ENCODE results near the gene KCNJ18. TPM values are rescaled to one million over a fixed set of nuclear protein-coding genes. Genes with fewer than 3 reads are reported as not detected.
"Not testable (repeated sequence)": the region's sequence is repeated elsewhere in the genome, so short reads cannot be mapped to it uniquely, and the experiment has no call there.

Gene KCNJ18
- polyA plus RNA-seq, 2 of the 4 experiments (the other 2 are of a cell fraction) = not detected

DNA sequence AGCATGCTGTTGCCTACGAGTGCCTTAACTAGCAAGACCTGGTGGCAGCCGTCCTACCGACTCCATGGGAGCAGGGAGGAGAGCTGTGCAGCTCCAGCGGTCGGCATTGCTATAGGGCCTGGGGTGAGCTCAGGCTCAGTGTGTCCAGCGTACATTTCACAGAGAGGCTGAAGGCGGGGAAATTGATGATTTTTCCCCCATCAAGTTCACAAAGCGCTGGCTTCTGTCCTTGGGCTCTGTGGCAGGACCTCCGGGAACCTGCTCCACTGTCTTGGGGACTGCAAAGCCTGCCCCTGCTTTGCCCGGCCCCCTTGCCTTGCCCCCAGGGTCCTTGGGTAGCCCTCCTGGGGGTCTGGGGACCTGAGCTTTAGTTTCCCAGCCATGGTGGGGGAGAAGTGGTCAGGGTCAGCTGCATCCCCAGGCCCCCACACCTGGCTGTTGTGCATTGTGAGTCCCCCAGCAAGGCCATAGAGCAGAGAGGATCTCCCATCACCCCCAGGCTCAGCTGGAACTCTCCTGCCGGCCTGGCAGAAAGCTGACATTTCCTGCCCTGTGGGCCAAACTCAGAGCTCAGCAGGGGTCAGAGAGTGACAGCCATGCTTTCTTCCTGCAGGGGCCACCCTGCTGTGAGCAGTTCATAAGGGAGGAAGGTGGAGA is 3.9 kb upstream of the KCNJ18 start:
- Histone ChIP-seq H3K9me3 (0 out of 3 replicates have a peak, but pooled peaks cover 3% of the 10 kb centered on the region), H3K27ac (no peak overlapping the region), H3K4me3 (no peak overlapping the region), H3K4me2 (no peak overlapping the region), H3K4me1 (no peaks in the 10 kb centered on the region)
- ATAC-seq = no peak
- TF ChIP-seq JUN (IDR thresholded peaks at IDR 0.05) (no peak), KDM1A (IDR thresholded peaks at IDR 0.05; ENCODE audit: low read depth) (no peak), HOXA7 (CRISPR knock-in tag; IDR thresholded peaks at IDR 0.05) (no peak), POLR2AphosphoS2 (conservative IDR thresholded peaks at IDR 0.05; ENCODE audit: low read length) (no peak), NR3C1 (IDR thresholded peaks at IDR 0.05) (no peak), EHF (CRISPR knock-in tag; IDR thresholded peaks at IDR 0.05) (no peak), ZFP36 (IDR thresholded peaks at IDR 0.05; ENCODE audit: borderline replicate concordance, partially characterized antibody) (no peak), HEYL (CRISPR knock-in tag; IDR thresholded peaks at IDR 0.05) (no peak), TP53 (CRISPR knock-in tag; IDR thresholded peaks at IDR 0.05) (no peak), EP300 (IDR thresholded peaks at IDR 0.05) (no peak)
- TF ChIP-seq, protein P1, sequence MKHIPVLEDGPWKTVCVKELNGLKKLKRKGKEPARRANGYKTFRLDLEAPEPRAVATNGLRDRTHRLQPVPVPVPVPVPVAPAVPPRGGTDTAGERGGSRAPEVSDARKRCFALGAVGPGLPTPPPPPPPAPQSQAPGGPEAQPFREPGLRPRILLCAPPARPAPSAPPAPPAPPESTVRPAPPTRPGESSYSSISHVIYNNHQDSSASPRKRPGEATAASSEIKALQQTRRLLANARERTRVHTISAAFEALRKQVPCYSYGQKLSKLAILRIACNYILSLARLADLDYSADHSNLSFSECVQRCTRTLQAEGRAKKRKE (CRISPR knock-in tag; IDR thresholded peaks at IDR 0.05; ENCODE audit: low read depth) = no peak
- TF ChIP-seq, protein P2, sequence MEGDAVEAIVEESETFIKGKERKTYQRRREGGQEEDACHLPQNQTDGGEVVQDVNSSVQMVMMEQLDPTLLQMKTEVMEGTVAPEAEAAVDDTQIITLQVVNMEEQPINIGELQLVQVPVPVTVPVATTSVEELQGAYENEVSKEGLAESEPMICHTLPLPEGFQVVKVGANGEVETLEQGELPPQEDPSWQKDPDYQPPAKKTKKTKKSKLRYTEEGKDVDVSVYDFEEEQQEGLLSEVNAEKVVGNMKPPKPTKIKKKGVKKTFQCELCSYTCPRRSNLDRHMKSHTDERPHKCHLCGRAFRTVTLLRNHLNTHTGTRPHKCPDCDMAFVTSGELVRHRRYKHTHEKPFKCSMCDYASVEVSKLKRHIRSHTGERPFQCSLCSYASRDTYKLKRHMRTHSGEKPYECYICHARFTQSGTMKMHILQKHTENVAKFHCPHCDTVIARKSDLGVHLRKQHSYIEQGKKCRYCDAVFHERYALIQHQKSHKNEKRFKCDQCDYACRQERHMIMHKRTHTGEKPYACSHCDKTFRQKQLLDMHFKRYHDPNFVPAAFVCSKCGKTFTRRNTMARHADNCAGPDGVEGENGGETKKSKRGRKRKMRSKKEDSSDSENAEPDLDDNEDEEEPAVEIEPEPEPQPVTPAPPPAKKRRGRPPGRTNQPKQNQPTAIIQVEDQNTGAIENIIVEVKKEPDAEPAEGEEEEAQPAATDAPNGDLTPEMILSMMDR (IDR thresholded peaks at IDR 0.05) = no peak
- TF ChIP-seq, protein P3, sequence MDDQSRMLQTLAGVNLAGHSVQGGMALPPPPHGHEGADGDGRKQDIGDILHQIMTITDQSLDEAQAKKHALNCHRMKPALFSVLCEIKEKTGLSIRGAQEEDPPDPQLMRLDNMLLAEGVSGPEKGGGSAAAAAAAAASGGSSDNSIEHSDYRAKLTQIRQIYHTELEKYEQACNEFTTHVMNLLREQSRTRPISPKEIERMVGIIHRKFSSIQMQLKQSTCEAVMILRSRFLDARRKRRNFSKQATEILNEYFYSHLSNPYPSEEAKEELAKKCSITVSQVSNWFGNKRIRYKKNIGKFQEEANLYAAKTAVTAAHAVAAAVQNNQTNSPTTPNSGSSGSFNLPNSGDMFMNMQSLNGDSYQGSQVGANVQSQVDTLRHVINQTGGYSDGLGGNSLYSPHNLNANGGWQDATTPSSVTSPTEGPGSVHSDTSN (IDR thresholded peaks at IDR 0.05) = no peak
- TF ChIP-seq, protein P4, sequence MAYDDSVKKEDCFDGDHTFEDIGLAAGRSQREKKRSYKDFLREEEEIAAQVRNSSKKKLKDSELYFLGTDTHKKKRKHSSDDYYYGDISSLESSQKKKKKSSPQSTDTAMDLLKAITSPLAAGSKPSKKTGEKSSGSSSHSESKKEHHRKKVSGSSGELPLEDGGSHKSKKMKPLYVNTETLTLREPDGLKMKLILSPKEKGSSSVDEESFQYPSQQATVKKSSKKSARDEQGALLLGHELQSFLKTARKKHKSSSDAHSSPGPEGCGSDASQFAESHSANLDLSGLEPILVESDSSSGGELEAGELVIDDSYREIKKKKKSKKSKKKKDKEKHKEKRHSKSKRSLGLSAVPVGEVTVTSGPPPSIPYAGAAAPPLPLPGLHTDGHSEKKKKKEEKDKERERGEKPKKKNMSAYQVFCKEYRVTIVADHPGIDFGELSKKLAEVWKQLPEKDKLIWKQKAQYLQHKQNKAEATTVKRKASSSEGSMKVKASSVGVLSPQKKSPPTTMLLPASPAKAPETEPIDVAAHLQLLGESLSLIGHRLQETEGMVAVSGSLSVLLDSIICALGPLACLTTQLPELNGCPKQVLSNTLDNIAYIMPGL (CRISPR knock-in tag; IDR thresholded peaks at IDR 0.05; ENCODE audit: borderline replicate concordance) = no peak
- WGBS (ENCODE audit: missing lambda C conversion rate) = 60% methylated on average over 11 of the region's 11 CpGs
- no peak for FAIRE-seq
- CTCF ChIA-PET = no interaction called here
- POLR2A ChIA-PET = no interaction called here
- no peak for DNase-seq (ENCODE audit: low read depth in 1 of 2, low spot score in 1 of 2)

DNA sequence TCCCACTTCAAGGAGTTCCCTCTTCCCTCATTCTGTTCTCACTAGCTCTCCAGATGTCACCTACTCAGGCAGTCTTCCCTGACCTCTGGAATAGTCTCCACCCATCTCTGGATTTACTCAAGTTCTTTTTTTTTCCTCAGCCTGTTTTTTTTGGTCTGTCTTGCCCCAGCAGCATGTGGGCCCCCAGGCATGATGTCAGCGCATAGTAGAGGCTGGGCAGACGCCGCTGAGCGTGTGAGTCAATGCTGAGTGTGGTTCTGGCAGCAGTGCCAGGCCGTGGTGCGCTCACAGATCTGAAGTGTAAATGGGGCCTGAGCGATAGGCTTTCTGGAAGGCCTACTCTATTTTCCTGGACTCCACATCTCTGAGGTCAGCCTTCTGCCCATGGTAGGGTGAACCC is 2.7 kb upstream of the KCNJ18 start:
- TF ChIP-seq, protein P5, sequence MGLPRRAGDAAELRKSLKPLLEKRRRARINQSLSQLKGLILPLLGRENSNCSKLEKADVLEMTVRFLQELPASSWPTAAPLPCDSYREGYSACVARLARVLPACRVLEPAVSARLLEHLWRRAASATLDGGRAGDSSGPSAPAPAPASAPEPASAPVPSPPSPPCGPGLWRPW (IDR thresholded peaks at IDR 0.05) = no peak
- TF ChIP-seq PHF8 (IDR thresholded peaks at IDR 0.05; ENCODE audit: borderline replicate concordance, low read depth) (no peak), FOSB (CRISPR knock-in tag; IDR thresholded peaks at IDR 0.05) (no peak), NPAS2 (CRISPR knock-in tag; IDR thresholded peaks at IDR 0.05; ENCODE audit: borderline replicate concordance) (no peak)
- TF ChIP-seq, protein P3 (IDR thresholded peaks at IDR 0.05) = no peak
- TF ChIP-seq, protein P6, sequence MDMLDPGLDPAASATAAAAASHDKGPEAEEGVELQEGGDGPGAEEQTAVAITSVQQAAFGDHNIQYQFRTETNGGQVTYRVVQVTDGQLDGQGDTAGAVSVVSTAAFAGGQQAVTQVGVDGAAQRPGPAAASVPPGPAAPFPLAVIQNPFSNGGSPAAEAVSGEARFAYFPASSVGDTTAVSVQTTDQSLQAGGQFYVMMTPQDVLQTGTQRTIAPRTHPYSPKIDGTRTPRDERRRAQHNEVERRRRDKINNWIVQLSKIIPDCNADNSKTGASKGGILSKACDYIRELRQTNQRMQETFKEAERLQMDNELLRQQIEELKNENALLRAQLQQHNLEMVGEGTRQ (IDR thresholded peaks at IDR 0.05) = no peak
- TF ChIP-seq, protein P7, sequence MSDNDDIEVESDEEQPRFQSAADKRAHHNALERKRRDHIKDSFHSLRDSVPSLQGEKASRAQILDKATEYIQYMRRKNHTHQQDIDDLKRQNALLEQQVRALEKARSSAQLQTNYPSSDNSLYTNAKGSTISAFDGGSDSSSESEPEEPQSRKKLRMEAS (IDR thresholded peaks at IDR 0.05) = peak; percentile 64
- ATAC-seq (peak; percentile 60 to 84), FAIRE-seq (no peak), DNase-seq (ENCODE audit: low read depth in 1 of 2, low spot score in 1 of 2) (peak; percentile 21 to 68)
- no peak overlapping the region for H3K27ac ChIP-seq
- H3K9me3 ChIP-seq = 0 out of 3 replicates have a peak, but pooled peaks cover 3% of the 10 kb centered on the region
- H3K4me3 ChIP-seq = no peak overlapping the region
- 26% methylated on average over 7 of the region's 7 CpGs for WGBS (ENCODE audit: missing lambda C conversion rate)
- H3K4me1 ChIP-seq = no peaks in the 10 kb centered on the region
- H3K4me2 ChIP-seq = no peak overlapping the region
- ChIA-PET CTCF (no interaction called here), POLR2A (no interaction called here)

DNA sequence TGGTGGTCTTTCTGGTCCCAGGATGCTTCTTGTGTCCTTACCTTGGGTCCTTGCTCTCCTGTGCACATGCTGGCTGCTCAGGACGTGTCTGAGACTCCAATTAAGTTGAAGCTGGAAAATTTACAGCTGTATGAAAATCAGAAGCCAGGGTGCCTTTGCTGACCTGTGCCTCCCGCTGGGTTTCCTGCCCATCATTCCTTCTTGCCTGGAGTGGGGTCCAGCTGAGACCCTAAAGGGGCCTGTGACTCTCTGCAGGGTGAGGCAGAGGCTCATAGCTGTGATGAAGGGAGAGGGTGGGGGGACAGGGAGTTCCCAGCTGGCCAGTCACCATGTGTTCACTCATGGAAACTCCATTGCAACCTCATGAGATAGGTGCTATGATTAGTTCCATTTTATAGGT is 1.5 kb upstream of the KCNJ18 start:
- H3K9me3 ChIP-seq; DNase-seq (ENCODE audit: low read depth in 1 of 2, low spot score in 1 of 2); FAIRE-seq; H3K4me2 ChIP-seq; H3K27ac ChIP-seq; H3K4me3 ChIP-seq; ATAC-seq; POLR2A ChIA-PET; H3K4me1 ChIP-seq: not testable (repeated sequence)
- 19% methylated on average over 2 of the region's 2 CpGs for WGBS (ENCODE audit: missing lambda C conversion rate)
- CTCF ChIA-PET = interaction anchor here (1.5 kb wide), 1 partner anchor 15 kb away, joined by 3 read pairs; no protein-coding TSS in a partner anchor

DNA sequence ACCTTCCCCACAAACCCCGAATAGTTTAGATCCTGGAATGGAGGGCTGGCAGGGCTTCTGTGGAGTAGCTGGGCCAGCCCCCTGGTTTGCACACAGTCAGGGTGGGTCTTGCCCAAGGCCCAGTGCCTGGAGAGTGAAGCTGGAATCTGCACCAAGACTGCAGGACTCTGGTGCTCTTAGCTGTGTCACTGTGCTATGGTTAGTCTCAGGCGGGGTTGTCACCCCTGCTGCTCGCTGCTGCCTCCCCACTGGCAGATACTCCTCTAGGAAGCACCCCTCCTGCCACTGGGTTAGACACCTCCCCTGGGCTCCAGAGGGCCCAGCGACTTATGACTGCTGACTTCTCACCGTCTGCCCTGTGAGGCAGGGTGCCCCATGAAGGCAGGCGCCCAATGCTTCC is 842 bp upstream of the KCNJ18 start:
- H3K4me3 ChIP-seq; H3K9me3 ChIP-seq; ATAC-seq; FAIRE-seq; DNase-seq (ENCODE audit: low read depth in 1 of 2, low spot score in 1 of 2); H3K27ac ChIP-seq; H3K4me2 ChIP-seq; H3K4me1 ChIP-seq; POLR2A ChIA-PET: not testable (repeated sequence)
- CTCF ChIA-PET = interaction anchor here (1.5 kb wide), 1 partner anchor 16 kb away, joined by 3 read pairs; no protein-coding TSS in a partner anchor
- 64% methylated on average over 4 of the region's 6 CpGs for WGBS (ENCODE audit: missing lambda C conversion rate)
